WTC11 (cell line): ENCODE measurements around the gene PSMD14.
"Not testable (repeated sequence)": the region's sequence is repeated elsewhere in the genome, so short reads cannot be mapped to it uniquely, and the experiment has no call there.

ENCODE experiments used
- CREB1 ChIP-seq: sonication (generic); formaldehyde crosslinking; IDR thresholded peaks from 2 replicates; pipeline ENCODE4 v1.8.0; 2023; ENCODE audit warnings: mild to moderate bottlenecking, missing genetic modification reagents
- MXD4 ChIP-seq: fragments of 250-450 bp; sonication (Bioruptor Pico); IDR thresholded peaks from 2 replicates; pipeline ENCODE4 v1.8.0; 2021; ENCODE audit warnings: mild to moderate bottlenecking, moderate library complexity, borderline replicate concordance
- SP1 ChIP-seq: sonication (generic); formaldehyde crosslinking; conservative IDR thresholded peaks from 2 replicates; pipeline ENCODE4 v1.8.1; 2022; ENCODE audit warnings: missing genetic modification reagents
- TF ChIP-seq, protein P1 (sequence below): fragments of 200-600 bp; IDR thresholded peaks from 2 replicates; pipeline ENCODE4 v1.8.0; 2022; ENCODE audit warnings: antibody characterized with exemption
- TF ChIP-seq, protein P2 (sequence below): sonication (generic); formaldehyde crosslinking; conservative IDR thresholded peaks from 2 replicates; pipeline ENCODE4 v1.8.1; 2022; ENCODE audit warnings: mild to moderate bottlenecking, missing genetic modification reagents
- TF ChIP-seq, protein P3 (sequence below): sonication (generic); formaldehyde crosslinking; IDR thresholded peaks from 2 replicates; pipeline ENCODE4 v1.8.1; 2023; ENCODE audit warnings: mild to moderate bottlenecking, missing genetic modification reagents
- TF ChIP-seq, protein P4 (sequence below): fragments of 250-450 bp; sonication (Bioruptor Pico); IDR thresholded peaks from 2 replicates; pipeline ENCODE4 v1.9.0; 2021; ENCODE audit warnings: mild to moderate bottlenecking
- TF ChIP-seq, protein P5 (sequence below): fragments of 250-450 bp; sonication (Bioruptor Pico); IDR thresholded peaks from 2 replicates; pipeline ENCODE4 v1.8.0; 2021; ENCODE audit warnings: mild to moderate bottlenecking

DNA sequence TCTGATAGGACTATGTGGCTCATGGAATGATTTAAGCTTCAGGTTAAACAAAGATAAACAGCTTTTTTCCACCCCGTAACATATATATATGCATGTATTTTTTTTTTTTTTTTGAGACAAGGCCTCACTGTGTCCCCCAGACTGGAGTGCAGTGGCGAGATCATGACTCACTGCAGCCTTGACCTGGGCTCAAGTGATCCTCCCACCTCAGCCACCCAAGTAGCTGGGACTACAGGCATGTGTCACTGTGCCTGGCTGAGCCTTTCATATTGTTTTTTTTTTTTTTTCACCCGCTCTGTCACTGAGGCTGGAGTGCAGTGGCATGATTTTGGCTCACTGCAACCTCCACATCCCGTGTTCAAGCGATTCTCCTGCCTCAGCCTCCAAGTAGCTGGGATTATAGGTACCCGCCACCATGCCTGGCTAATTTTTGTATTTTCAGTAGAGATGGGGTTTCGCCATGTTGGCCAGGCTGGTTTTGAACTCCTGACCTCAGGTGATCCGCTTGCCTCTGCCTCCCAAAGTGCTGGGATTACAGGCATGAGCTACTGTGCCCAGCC, 52.0 kb downstream of the PSMD14 start:
- TF ChIP-seq, protein P1, sequence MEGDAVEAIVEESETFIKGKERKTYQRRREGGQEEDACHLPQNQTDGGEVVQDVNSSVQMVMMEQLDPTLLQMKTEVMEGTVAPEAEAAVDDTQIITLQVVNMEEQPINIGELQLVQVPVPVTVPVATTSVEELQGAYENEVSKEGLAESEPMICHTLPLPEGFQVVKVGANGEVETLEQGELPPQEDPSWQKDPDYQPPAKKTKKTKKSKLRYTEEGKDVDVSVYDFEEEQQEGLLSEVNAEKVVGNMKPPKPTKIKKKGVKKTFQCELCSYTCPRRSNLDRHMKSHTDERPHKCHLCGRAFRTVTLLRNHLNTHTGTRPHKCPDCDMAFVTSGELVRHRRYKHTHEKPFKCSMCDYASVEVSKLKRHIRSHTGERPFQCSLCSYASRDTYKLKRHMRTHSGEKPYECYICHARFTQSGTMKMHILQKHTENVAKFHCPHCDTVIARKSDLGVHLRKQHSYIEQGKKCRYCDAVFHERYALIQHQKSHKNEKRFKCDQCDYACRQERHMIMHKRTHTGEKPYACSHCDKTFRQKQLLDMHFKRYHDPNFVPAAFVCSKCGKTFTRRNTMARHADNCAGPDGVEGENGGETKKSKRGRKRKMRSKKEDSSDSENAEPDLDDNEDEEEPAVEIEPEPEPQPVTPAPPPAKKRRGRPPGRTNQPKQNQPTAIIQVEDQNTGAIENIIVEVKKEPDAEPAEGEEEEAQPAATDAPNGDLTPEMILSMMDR, result not testable (repeated sequence)
- not testable (repeated sequence) for TF ChIP-seq SP1, CREB1, MXD4 (CRISPR knock-in tag)
- TF ChIP-seq, protein P2, sequence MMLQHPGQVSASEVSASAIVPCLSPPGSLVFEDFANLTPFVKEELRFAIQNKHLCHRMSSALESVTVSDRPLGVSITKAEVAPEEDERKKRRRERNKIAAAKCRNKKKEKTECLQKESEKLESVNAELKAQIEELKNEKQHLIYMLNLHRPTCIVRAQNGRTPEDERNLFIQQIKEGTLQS (CRISPR knock-in tag), result not testable (repeated sequence)
- TF ChIP-seq, protein P3, sequence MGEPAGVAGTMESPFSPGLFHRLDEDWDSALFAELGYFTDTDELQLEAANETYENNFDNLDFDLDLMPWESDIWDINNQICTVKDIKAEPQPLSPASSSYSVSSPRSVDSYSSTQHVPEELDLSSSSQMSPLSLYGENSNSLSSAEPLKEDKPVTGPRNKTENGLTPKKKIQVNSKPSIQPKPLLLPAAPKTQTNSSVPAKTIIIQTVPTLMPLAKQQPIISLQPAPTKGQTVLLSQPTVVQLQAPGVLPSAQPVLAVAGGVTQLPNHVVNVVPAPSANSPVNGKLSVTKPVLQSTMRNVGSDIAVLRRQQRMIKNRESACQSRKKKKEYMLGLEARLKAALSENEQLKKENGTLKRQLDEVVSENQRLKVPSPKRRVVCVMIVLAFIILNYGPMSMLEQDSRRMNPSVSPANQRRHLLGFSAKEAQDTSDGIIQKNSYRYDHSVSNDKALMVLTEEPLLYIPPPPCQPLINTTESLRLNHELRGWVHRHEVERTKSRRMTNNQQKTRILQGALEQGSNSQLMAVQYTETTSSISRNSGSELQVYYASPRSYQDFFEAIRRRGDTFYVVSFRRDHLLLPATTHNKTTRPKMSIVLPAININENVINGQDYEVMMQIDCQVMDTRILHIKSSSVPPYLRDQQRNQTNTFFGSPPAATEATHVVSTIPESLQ (CRISPR knock-in tag), result not testable (repeated sequence)
- TF ChIP-seq, protein P4, sequence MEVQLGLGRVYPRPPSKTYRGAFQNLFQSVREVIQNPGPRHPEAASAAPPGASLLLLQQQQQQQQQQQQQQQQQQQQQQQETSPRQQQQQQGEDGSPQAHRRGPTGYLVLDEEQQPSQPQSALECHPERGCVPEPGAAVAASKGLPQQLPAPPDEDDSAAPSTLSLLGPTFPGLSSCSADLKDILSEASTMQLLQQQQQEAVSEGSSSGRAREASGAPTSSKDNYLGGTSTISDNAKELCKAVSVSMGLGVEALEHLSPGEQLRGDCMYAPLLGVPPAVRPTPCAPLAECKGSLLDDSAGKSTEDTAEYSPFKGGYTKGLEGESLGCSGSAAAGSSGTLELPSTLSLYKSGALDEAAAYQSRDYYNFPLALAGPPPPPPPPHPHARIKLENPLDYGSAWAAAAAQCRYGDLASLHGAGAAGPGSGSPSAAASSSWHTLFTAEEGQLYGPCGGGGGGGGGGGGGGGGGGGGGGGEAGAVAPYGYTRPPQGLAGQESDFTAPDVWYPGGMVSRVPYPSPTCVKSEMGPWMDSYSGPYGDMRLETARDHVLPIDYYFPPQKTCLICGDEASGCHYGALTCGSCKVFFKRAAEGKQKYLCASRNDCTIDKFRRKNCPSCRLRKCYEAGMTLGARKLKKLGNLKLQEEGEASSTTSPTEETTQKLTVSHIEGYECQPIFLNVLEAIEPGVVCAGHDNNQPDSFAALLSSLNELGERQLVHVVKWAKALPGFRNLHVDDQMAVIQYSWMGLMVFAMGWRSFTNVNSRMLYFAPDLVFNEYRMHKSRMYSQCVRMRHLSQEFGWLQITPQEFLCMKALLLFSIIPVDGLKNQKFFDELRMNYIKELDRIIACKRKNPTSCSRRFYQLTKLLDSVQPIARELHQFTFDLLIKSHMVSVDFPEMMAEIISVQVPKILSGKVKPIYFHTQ (CRISPR knock-in tag), result not testable (repeated sequence)
- TF ChIP-seq, protein P5, sequence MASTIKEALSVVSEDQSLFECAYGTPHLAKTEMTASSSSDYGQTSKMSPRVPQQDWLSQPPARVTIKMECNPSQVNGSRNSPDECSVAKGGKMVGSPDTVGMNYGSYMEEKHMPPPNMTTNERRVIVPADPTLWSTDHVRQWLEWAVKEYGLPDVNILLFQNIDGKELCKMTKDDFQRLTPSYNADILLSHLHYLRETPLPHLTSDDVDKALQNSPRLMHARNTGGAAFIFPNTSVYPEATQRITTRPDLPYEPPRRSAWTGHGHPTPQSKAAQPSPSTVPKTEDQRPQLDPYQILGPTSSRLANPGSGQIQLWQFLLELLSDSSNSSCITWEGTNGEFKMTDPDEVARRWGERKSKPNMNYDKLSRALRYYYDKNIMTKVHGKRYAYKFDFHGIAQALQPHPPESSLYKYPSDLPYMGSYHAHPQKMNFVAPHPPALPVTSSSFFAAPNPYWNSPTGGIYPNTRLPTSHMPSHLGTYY, result not testable (repeated sequence)
